ENCODE data around the gene SAV1. TPM values are rescaled to one million over a fixed set of nuclear protein-coding genes. Genes with fewer than 3 reads are reported as not detected.

Gene SAV1
- total and polyA plus RNA-seq, 2 of the 13 experiments (the other 11 are each of a cell fraction or from before 2014, with no cell fraction given), result 7.3 to 8.2 TPM

DNA sequence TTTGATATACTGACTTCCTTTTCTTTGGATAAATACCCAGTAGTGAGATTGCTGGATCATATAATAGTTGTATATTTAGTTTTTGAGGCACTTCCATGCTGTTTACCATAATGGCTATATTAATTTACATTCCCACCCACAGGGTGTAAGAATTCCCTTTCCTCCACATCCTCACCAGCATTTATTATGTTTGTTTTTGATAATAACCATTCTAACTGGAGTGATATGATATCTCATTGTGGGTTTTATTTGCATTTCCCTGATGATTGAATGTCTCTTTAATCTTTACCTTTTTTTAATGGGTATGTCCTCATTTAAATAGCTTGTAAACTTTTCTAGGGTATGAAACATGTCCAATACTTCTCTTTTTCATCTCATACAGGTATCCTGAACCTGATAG, 11.6 kb upstream of the SAV1 start:
- DNase-seq (ENCODE audit: low spot score) (no peak), FAIRE-seq (no peak), ATAC-seq (no peak)
- no peaks in the 10 kb centered on the region for H4K20me1 ChIP-seq (ENCODE audit: insufficient read depth, low read length)
- intact Hi-C loops (cut with micrococcal nuclease; ENCODE audit: unreplicated experiment), result no loop called here
- H3K27ac ChIP-seq (ENCODE audit: extremely low read length, insufficient read depth, low read length), result no peak overlapping the region
- H3K4me1 ChIP-seq (ENCODE audit: insufficient read depth, low read length), result peaks cover 16% of the 10 kb centered on the region
- H3K9ac ChIP-seq (ENCODE audit: insufficient read depth, low read depth, low read length), result no peak overlapping the region
- CTCF ChIA-PET (ENCODE audit: low intra/inter-chr PET ratio, low total read pairs), result no interaction called here
- in situ Hi-C loops (cut with HindIII; ENCODE audit: extremely low pct_ligation_motif_present, low pct_unique_long_range_greater_than_20kb), result no loop called here
- no peak overlapping the region for H2AFZ ChIP-seq (ENCODE audit: low read length)
- no peak overlapping the region for H3K4me3 ChIP-seq (replicated peaks in 1 of 3; ENCODE audit: insufficient read depth in 1 of 3, low read depth in 2 of 3, low read length in 3 of 3)
- POLR2A ChIA-PET, result no interaction called here
- H3K36me3 ChIP-seq (replicated peaks in 1 of 2; ENCODE audit: control insufficient read depth in 1 of 2, insufficient read depth in 2 of 2, low read length in 2 of 2), result no peaks in the 10 kb centered on the region
- H3K4me2 ChIP-seq (ENCODE audit: low read depth, low read length), result no peak overlapping the region
- TF ChIP-seq, protein P1, sequence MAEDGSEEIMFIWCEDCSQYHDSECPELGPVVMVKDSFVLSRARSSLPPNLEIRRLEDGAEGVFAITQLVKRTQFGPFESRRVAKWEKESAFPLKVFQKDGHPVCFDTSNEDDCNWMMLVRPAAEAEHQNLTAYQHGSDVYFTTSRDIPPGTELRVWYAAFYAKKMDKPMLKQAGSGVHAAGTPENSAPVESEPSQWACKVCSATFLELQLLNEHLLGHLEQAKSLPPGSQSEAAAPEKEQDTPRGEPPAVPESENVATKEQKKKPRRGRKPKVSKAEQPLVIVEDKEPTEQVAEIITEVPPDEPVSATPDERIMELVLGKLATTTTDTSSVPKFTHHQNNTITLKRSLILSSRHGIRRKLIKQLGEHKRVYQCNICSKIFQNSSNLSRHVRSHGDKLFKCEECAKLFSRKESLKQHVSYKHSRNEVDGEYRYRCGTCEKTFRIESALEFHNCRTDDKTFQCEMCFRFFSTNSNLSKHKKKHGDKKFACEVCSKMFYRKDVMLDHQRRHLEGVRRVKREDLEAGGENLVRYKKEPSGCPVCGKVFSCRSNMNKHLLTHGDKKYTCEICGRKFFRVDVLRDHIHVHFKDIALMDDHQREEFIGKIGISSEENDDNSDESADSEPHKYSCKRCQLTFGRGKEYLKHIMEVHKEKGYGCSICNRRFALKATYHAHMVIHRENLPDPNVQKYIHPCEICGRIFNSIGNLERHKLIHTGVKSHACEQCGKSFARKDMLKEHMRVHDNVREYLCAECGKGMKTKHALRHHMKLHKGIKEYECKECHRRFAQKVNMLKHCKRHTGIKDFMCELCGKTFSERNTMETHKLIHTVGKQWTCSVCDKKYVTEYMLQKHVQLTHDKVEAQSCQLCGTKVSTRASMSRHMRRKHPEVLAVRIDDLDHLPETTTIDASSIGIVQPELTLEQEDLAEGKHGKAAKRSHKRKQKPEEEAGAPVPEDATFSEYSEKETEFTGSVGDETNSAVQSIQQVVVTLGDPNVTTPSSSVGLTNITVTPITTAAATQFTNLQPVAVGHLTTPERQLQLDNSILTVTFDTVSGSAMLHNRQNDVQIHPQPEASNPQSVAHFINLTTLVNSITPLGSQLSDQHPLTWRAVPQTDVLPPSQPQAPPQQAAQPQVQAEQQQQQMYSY (CRISPR knock-in tag; IDR thresholded peaks at IDR 0.05), result no peak
- no peak for TF ChIP-seq GTF2F1 (IDR thresholded peaks at IDR 0.05; ENCODE audit: low read length)
- TF ChIP-seq ZNF331 (CRISPR knock-in tag; IDR thresholded peaks at IDR 0.05), result no peak
- TF ChIP-seq RFX5 (IDR thresholded peaks at IDR 0.05; ENCODE audit: low read depth, low read length), result no peak
- no peak for TF ChIP-seq ZNF282 (IDR thresholded peaks at IDR 0.05; ENCODE audit: partially characterized antibody)
- TF ChIP-seq ZFP62 (CRISPR knock-in tag; IDR thresholded peaks at IDR 0.05), result no peak
- no peak for TF ChIP-seq ZMYM4 (CRISPR knock-in tag; IDR thresholded peaks at IDR 0.05)
- TF ChIP-seq, protein P2, sequence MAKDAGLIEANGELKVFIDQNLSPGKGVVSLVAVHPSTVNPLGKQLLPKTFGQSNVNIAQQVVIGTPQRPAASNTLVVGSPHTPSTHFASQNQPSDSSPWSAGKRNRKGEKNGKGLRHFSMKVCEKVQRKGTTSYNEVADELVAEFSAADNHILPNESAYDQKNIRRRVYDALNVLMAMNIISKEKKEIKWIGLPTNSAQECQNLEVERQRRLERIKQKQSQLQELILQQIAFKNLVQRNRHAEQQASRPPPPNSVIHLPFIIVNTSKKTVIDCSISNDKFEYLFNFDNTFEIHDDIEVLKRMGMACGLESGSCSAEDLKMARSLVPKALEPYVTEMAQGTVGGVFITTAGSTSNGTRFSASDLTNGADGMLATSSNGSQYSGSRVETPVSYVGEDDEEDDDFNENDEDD (CRISPR knock-in tag; IDR thresholded peaks at IDR 0.05; ENCODE audit: borderline replicate concordance), result no peak
- no peak for TF ChIP-seq MBD4 (IDR thresholded peaks at IDR 0.05; ENCODE audit: borderline replicate concordance, low read length)
- no peak for TF ChIP-seq SRSF9 (IDR thresholded peaks at IDR 0.05; ENCODE audit: borderline replicate concordance, insufficient read depth, low read depth, low read length, poor library complexity, severe bottlenecking)
- TF ChIP-seq TP53 (CRISPR knock-in tag; conservative IDR thresholded peaks at IDR 0.05), result no peak
- TF ChIP-seq, protein P3, sequence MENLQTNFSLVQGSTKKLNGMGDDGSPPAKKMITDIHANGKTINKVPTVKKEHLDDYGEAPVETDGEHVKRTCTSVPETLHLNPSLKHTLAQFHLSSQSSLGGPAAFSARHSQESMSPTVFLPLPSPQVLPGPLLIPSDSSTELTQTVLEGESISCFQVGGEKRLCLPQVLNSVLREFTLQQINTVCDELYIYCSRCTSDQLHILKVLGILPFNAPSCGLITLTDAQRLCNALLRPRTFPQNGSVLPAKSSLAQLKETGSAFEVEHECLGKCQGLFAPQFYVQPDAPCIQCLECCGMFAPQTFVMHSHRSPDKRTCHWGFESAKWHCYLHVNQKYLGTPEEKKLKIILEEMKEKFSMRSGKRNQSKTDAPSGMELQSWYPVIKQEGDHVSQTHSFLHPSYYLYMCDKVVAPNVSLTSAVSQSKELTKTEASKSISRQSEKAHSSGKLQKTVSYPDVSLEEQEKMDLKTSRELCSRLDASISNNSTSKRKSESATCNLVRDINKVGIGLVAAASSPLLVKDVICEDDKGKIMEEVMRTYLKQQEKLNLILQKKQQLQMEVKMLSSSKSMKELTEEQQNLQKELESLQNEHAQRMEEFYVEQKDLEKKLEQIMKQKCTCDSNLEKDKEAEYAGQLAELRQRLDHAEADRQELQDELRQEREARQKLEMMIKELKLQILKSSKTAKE (CRISPR knock-in tag; IDR thresholded peaks at IDR 0.05; ENCODE audit: borderline replicate concordance), result no peak
- no peak for TF ChIP-seq ZNF703 (CRISPR knock-in tag; IDR thresholded peaks at IDR 0.05; ENCODE audit: borderline replicate concordance)
- TF ChIP-seq TBL1XR1 (IDR thresholded peaks at IDR 0.05; ENCODE audit: borderline replicate concordance, low read length, partially characterized antibody), result no peak
- H3K9me3 ChIP-seq (ENCODE audit: low read length), result no peaks in the 10 kb centered on the region
- no TSS peak for BruUV-seq (replicated peaks)
- H3K27me3 ChIP-seq (ENCODE audit: control insufficient read depth in 1 of 2, insufficient read depth in 2 of 2, low read length in 2 of 2), result peaks cover 1 to 11% of the 10 kb centered on the region in 2 experiments; a peak in 2 of 5 replicates
- no peaks in the 10 kb centered on the region for H3K79me2 ChIP-seq (ENCODE audit: insufficient read depth, low read length)
